ENCODE measurements around the gene PQBP1. TPM values are rescaled to one million over a fixed set of nuclear protein-coding genes. Genes with fewer than 3 reads are reported as not detected.

PQBP1 gene
- total RNA-seq, 1 experiment from 2014 or later = 110 TPM

DNA sequence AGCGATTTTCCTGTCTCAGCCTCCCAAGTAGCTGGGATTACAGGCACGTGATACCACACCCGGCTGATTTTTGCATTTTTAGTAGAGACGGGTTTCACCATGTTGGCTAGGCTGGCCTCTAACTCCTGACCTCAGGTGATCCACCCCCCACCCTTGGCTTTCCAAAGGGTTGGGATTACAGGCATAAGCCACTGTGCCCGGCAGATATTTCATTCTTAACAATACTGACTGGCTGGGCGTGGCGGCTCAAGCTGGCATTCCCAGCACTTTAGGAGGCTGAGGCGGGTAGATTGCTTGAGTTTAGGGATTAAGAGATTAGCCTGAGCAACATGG is 1.3 kb downstream of the PQBP1 start:
- H3K36me3 Mint-ChIP-seq (ENCODE audit: insufficient read depth, unreplicated experiment) = peaks cover 73% of the 10 kb centered on the region
- CTCF ChIA-PET = no interaction called here
- no TSS peak for BruUV-seq (replicated peaks)
- peak overlapping the region; percentile 95 for H3K4me3 Mint-ChIP-seq (ENCODE audit: low read depth, unreplicated experiment)
- no peak for DNase-seq
- no peaks in the 10 kb centered on the region for H3K4me1 Mint-ChIP-seq (ENCODE audit: low read depth, unreplicated experiment)
- intact Hi-C loops (cut with micrococcal nuclease; ENCODE audit: unreplicated experiment) = loop anchor here (5.0 to 10.0 kb wide), 2 partner anchors 64 to 137 kb away; partner anchors contain the start of genes GLOD5 and PCSK1N
- no peaks in the 10 kb centered on the region for H3K27me3 Mint-ChIP-seq (ENCODE audit: unreplicated experiment)
- no peaks in the 10 kb centered on the region for H3K9me3 Mint-ChIP-seq (ENCODE audit: low read depth, unreplicated experiment)
- no peak overlapping the region for H3K27ac Mint-ChIP-seq (ENCODE audit: unreplicated experiment)
- TF ChIP-seq, protein P1, sequence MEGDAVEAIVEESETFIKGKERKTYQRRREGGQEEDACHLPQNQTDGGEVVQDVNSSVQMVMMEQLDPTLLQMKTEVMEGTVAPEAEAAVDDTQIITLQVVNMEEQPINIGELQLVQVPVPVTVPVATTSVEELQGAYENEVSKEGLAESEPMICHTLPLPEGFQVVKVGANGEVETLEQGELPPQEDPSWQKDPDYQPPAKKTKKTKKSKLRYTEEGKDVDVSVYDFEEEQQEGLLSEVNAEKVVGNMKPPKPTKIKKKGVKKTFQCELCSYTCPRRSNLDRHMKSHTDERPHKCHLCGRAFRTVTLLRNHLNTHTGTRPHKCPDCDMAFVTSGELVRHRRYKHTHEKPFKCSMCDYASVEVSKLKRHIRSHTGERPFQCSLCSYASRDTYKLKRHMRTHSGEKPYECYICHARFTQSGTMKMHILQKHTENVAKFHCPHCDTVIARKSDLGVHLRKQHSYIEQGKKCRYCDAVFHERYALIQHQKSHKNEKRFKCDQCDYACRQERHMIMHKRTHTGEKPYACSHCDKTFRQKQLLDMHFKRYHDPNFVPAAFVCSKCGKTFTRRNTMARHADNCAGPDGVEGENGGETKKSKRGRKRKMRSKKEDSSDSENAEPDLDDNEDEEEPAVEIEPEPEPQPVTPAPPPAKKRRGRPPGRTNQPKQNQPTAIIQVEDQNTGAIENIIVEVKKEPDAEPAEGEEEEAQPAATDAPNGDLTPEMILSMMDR (IDR thresholded peaks at IDR 0.05; ENCODE audit: unreplicated experiment) = no peak

DNA sequence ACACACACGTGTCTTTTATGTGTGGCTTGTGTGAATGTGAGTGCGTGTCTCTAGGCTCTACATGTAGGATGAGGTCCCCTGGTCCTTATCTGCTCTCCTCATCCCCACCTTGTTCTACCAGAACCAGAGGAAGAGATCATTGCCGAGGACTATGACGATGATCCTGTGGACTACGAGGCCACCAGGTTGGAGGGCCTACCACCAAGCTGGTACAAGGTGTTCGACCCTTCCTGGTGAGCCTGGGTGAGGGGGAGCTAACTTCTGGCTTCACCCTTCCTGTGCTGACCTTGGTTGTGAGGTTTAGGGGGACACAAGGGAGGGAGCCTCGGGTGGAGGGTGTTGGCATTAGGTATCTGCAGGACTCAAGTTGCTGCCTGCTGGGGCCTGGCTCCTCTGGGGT is 3.3 kb downstream of the PQBP1 start:
- no peak overlapping the region for H3K27ac Mint-ChIP-seq (ENCODE audit: unreplicated experiment)
- H3K4me1 Mint-ChIP-seq (ENCODE audit: low read depth, unreplicated experiment) = no peaks in the 10 kb centered on the region
- no peaks in the 10 kb centered on the region for H3K27me3 Mint-ChIP-seq (ENCODE audit: unreplicated experiment)
- no peak overlapping the region for H3K4me3 Mint-ChIP-seq (ENCODE audit: low read depth, unreplicated experiment)
- BruUV-seq (replicated peaks) = no TSS peak
- TF ChIP-seq, protein P1 (IDR thresholded peaks at IDR 0.05; ENCODE audit: unreplicated experiment) = no peak
- CTCF ChIA-PET = no interaction called here
- DNase-seq = no peak
- intact Hi-C loops (cut with micrococcal nuclease; ENCODE audit: unreplicated experiment) = no loop called here
- H3K9me3 Mint-ChIP-seq (ENCODE audit: low read depth, unreplicated experiment) = no peaks in the 10 kb centered on the region
- peaks cover 74% of the 10 kb centered on the region for H3K36me3 Mint-ChIP-seq (ENCODE audit: insufficient read depth, unreplicated experiment)

DNA sequence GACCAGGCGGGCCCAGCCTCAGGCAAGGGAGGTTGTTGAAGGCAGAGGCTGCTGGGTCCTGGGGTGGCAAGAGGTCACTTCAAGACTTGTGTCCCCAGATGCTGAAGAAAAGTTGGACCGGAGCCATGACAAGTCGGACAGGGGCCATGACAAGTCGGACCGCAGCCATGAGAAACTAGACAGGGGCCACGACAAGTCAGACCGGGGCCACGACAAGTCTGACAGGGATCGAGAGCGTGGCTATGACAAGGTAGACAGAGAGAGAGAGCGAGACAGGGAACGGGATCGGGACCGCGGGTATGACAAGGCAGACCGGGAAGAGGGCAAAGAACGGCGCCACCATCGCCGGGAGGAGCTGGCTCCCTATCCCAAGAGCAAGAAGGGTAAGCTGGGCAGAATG is 4.4 kb downstream of the PQBP1 start:
- DNase-seq = no peak
- intact Hi-C loops (cut with micrococcal nuclease; ENCODE audit: unreplicated experiment) = no loop called here
- TF ChIP-seq, protein P1 (IDR thresholded peaks at IDR 0.05; ENCODE audit: unreplicated experiment) = no peak
- peak overlapping the region; percentile 17 for H3K4me3 Mint-ChIP-seq (ENCODE audit: low read depth, unreplicated experiment)
- BruUV-seq (replicated peaks) = no TSS peak
- no peaks in the 10 kb centered on the region for H3K9me3 Mint-ChIP-seq (ENCODE audit: low read depth, unreplicated experiment)
- H3K27ac Mint-ChIP-seq (ENCODE audit: unreplicated experiment) = peak overlapping the region; percentile 11
- H3K36me3 Mint-ChIP-seq (ENCODE audit: insufficient read depth, unreplicated experiment) = peaks cover 67% of the 10 kb centered on the region
- CTCF ChIA-PET = interaction anchor here (1.3 kb wide), 1 partner anchor 11 kb away, joined by 3 read pairs; no protein-coding TSS in a partner anchor
- no peaks in the 10 kb centered on the region for H3K4me1 Mint-ChIP-seq (ENCODE audit: low read depth, unreplicated experiment)
- no peaks in the 10 kb centered on the region for H3K27me3 Mint-ChIP-seq (ENCODE audit: unreplicated experiment)

DNA sequence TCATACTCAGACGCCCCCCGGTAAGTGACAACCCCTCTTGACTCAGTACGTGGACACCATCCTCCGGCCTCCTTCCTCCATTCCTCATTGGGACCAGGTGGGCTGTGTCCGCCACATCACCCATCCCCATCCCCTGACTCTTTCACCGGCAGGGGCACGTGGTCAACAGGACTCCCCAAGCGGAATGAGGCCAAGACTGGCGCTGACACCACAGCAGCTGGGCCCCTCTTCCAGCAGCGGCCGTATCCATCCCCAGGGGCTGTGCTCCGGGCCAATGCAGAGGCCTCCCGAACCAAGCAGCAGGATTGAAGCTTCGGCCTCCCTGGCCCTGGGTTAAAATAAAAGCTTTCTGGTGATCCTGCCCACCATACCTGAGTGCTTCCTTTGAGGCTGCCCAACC is 5.0 kb downstream of the PQBP1 start:
- DNase-seq = no peak
- BruUV-seq (replicated peaks) = no TSS peak
- no peaks in the 10 kb centered on the region for H3K4me1 Mint-ChIP-seq (ENCODE audit: low read depth, unreplicated experiment)
- CTCF ChIA-PET = interaction anchor here (1.3 kb wide), 1 partner anchor 11 kb away, joined by 3 read pairs; no protein-coding TSS in a partner anchor
- no peaks in the 10 kb centered on the region for H3K9me3 Mint-ChIP-seq (ENCODE audit: low read depth, unreplicated experiment)
- peaks cover 66% of the 10 kb centered on the region for H3K36me3 Mint-ChIP-seq (ENCODE audit: insufficient read depth, unreplicated experiment)
- no peak overlapping the region for H3K4me3 Mint-ChIP-seq (ENCODE audit: low read depth, unreplicated experiment)
- intact Hi-C loops (cut with micrococcal nuclease; ENCODE audit: unreplicated experiment) = no loop called here
- TF ChIP-seq, protein P1 (IDR thresholded peaks at IDR 0.05; ENCODE audit: unreplicated experiment) = no peak
- H3K27ac Mint-ChIP-seq (ENCODE audit: unreplicated experiment) = peak overlapping the region; percentile 17
- no peaks in the 10 kb centered on the region for H3K27me3 Mint-ChIP-seq (ENCODE audit: unreplicated experiment)

All from Calu3 (cell line).